Inflammatory macrophage treated with lipopolysaccharide for 1 hour (primary cell): ENCODE measurements around the gene SNRPF.

ENCODE experiments used
- DNase-seq, 2 donors: peaks; one replicate each; pipeline ENCODE4 v3.0.0-alpha.2; 2020 to 2022

SNRPF gene

GRCh38 chr12:95859947-95860850, 1.4 kb downstream of the SNRPF start:
- no peak for DNase-seq

GRCh38 chr12:95862038-95862437, 3.3 kb downstream of the SNRPF start:
- DNase-seq: no peak

DNA sequence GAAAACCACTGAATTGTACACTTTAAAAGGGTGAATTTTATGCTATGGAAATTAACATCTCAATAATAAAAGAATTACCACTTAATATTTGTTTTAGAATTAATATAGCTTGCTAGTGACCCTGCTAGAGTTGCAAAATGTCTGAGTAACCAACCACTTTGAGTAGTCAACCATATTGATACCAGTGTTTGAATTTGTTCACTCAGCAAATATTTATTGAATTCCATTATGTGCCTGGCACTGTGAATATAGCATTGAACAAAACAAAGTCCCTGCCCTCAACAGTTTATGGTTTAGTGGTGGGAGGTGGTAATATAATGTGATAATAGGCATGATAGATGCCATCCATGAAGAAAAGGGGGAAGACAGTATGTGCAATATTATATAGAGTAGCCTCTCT, 4.6 kb downstream of the SNRPF start:
- DNase-seq: no peak

DNA sequence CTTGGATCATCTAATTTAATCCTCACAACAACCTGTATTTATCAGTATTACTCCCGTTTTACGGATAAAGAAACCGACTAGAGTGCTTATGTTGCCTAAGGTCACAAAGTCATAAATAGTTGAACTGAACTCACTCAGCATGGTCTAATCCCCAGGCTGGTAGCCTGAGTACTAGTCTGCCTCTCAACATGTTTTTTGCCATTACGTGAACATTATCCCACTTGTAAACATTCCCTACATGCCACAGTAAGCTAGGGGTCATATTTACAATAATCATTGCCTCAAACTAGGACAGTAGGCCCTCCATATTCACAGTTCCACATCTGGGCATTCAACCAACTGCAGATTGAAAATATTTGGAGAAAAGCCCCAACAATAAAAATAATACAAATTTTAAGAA, 12.1 kb downstream of the SNRPF start:
- no peak for DNase-seq

GRCh38 chr12:95874452-95874851, 15.7 kb downstream of the SNRPF start:
- DNase-seq: no peak

DNA sequence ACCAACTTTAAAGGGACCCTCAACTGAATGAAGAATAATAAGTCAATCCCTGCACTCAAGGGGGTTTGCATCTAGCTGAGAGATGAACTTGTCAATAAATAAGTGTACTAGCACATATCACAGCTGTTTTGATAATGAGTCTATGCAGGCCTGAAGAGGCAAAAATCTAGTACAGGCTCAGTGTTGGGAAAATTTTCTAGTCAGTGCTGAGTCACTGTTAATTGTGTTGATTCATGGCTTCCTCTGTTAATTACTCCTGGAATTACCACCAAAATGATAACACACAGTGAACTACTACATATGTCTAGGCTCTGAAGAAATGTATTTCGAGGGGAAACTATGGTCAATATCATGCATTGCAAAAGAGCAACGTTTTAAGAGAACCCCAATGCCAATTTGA, 18.9 kb downstream of the SNRPF start:
- DNase-seq: no peak

DNA sequence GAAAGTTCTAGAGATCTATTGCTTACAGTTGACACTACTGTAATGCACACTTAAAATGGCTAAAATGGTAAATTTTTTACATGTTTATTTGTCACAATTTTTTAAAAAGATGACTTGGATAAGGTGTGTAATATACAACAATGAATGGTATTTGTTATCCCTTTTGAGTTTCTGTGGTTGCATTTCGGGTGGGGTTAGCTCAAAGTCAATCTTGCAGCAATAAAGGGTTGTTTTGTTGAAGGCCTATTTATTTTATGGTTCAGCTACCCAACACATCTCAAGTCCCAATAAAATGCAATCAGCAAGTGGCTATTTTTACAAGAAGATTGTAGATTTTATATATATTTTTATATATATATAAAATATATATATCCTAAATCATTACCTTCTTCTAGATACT, 22.1 kb downstream of the SNRPF start:
- DNase-seq: no peak

GRCh38 chr12:95881331-95881955, 22.7 kb downstream of the SNRPF start:
- no peak for DNase-seq

DNA sequence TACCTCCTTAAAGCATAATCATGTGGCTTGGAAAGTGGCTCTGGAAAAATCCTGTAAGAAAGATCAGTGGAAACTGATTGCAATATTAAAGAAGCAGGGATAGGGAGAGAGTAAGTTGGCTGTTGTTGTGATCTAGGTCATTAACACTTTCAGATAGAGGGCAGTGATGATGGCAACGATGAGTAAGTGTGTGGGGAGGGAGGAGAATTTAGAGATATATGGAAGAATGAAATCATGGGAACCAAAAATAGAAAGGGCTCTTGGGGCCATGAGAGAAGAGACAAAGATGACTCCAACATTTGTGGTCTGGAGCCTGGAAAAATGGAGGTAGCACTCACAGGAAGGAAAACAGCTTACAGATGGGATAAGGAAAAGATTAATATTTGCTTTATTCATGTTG, 23.3 kb downstream of the SNRPF start:
- no peak for DNase-seq

DNA sequence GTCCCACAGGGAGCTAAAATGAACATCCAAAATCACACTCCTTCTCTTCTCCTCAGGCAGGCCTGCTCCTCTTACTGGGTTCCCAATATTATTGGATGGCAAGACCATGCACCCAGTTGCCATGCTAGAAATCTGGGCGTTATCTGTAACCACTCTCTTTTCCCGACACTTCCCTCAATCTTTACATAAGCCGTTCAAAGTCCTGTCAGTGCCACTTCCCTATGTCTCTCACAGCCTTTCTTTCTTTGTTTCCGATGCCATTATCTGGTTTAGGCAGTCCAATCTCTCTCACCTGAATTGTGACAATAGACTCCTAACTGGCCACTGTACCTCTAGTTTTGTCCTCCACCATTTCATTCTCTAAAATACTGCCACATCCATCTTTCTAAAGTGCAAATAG, 24.1 kb downstream of the SNRPF start:
- DNase-seq: no peak

DNA sequence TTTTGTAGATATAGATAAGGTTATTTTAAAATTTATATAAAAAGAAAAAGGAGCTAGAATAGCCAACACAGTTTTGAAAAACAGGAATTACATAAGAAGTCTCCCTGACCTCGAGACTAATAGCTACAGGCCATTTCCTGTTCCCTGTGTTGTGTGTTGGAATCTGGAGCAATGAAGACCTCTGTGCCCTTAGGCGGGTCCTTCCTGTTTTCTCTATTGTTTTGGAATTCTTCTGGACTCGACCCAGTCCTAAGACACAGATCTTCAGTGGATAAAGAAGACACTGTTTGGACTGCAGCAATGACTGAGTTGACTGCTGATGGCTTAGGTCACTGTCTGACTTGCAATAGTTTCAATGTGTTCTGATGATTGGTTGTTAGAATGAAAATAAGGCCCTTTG, 26.2 kb downstream of the SNRPF start:
- peak in 1 of 2 donors; percentile 6 for DNase-seq

- no peak for DNase-seq
Observed at GRCh38 chr12:95887311-95887710, 28.6 kb downstream of the SNRPF start.

DNA sequence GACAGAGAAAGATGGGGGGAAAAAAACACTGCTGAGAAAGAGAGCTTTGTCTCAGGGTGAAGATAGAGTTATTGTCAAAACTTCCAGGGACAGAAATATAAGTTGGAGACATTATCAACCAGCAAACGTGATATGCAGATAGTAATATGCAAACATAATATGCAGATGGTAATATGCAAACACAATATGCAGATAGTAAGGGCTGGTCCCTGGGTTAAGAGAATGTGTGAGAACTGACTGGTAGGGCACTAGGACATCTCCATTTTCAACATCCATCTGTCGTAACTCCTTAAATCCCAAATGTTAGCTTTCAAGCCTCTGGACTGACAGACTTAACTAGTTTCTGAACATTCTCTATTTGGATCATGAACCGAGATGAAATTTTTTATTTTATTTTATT, 32.2 kb downstream of the SNRPF start:
- DNase-seq: no peak

DNA sequence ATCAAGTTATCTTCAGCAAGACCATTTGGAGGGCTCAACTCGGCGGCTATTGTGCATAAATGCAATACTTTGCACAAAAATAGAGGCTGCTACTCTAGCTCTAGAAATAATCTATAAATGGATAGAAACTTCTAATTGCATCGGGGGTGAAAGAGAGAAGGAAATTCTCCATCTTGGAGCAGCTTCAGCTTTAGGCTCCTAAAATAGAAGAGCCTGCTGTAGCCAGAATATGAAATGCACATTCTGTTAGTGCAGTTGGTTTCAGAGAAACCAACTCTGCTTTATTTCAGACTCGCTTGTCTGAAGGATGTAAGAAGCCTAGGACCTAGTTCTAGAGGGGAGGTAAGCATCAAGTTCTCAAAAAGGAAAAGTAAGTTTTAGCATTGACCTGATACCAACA, 38.1 kb downstream of the SNRPF start:
- no peak for DNase-seq

DNA sequence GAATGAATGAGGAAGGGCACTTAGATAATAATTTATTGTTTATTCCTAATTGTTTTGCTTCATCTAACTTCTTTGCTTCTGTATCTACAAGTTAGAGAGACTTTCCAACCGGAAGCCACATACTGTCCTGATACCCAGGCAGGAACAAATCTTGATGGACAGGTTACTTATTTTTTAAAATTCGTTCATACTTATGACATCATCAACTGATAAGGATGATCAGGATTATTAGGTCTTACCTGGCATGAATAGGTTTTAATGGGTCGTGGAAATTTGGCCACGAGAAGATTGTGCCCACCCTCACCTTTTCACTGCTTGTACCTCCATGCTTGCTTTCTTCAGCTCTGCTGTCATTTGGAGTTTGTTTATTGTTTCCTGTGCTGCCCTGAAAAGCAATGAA, 39.3 kb downstream of the SNRPF start:
- DNase-seq: no peak

- DNase-seq: no peak
Observed at GRCh38 chr12:95908573-95908972, 49.8 kb downstream of the SNRPF start.

DNA sequence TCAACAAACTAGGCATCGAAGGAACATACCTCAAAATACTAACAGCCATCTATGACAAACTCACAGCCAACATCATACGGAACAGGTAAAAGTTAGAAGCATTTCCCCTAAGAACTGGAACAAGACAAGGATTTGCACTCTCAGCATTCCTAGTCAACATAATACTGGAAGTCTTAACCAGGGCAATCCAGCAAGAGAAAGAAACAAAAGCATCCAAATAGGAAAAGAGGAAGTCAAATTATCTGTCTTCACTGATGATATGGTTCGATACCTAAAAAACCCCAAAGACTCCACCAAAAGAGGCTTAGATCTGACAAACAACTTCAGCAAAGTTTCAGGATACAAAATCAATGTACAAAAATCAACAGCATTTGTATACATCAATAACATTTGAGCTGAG, 51.1 kb downstream of the SNRPF start:
- no peak for DNase-seq
